GM15510 (cell line): ENCODE data around the gene CIRBP.

Source experiments
- POLR2A ChIP-seq: IDR thresholded peaks from 3 replicates; pipeline ENCODE4 v1.6.1; 2011; ENCODE audit warnings: borderline replicate concordance; ENCODE audit not compliant: insufficient read length; ENCODE audit errors: extremely low read depth

The CIRBP gene

GRCh38 chr19:1245494-1246264 is 23.5 kb upstream of the CIRBP start:
- no peak for TF ChIP-seq POLR2A

GRCh38 chr19:1247748-1248138 is 21.4 kb upstream of the CIRBP start:
- no peak for TF ChIP-seq POLR2A

DNA sequence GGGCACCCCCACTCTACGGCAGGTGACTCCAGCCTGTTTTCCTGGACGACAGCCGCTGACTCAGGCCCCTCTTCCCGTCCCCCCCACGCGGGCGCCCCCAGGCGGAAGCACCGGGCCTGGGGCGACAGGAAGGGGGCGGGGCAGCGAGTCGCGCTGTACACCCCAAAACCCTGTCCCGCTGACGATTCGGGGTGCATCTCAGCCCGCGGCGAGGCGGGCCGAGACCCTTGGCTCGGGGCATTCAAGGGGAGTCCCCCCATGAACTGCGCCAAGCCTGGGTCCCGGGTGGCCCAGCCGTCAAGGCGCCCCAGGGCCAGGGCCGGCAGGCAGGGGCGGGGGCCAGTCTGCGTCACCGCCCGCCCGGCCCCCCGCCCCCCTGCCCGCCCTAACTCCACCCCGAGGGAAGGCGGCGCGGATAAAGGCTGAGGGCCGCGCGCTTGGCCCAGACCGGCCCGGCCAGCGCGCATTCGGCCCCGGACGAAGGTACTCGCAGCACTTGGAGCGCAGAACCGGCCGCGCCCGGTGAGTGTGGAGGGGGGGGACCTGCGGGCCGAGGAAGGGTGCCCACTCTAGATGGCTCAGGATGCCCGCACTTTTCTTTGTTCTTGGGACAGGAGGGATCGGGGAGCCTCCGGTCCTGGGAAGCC is 20.9 kb upstream of the CIRBP start, which contains the start of gene MIDN:
TSS of gene MIDN (plus strand) at position 445 of the 647 bp plus-strand sequence. CDS start 1,714 bp downstream, outside the sequence.
- TF ChIP-seq POLR2A: peak; percentile 96

DNA sequence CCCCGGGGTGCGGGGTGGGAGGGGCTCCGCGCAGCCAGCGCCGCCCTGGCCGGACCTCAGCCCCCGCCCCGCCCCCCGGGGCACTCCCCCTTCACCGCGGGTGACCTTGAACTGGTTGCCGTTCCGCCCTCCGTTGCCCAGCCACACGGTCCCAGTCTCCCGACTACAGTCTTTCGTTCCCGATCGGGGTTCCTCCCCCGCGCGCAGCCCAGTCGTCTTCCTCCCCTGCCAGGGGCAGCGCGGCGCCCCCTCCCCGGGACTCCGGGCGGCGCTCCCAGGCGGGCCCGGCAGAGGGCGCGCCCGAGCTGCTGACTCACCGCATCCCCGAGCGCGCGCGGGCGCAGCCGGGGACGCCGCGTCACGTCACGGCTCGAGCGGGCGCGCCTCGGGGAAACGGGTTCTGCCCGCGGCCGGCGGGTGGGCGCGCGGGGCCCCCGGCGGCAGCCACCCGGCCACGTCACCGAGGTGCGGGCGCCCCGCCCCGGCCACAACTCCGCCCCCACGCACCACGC is 20.3 kb upstream of the CIRBP start:
- TF ChIP-seq POLR2A: no peak

DNA sequence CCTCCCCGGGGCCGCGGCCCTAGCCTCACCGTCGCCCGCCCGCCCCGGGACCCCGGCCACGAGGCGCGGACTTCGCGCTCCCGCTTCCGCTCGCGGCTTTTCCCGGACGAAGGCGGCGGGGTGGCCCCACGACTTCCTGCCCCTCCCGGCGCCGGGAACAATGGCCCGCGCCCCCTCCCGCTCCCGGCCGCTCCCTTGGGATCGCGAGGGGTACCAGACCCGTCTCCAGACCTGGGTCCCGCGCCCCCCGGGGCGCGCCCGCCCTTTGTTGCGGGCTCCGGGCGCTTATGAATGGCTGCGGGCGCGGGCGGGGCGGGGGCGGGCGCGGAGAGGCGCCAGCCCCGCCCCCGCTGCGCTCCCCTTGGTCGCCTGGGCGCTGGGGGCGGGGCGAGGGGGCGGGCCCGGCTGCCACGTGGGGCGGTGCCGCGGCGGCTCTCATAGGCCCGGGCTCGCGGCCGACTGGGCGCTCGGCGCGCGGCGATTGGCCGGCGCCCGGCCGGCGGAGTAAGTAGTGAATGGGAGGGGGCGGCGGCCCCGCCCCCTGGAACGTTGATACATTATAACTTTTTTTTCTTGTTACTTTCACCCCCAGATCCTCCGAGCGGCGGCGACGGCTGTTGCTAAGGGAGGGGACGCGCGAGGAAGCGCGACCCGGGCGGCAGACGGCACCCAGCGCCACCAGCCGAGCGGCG is 19.7 kb upstream of the CIRBP start:
- peak; percentile 79 for TF ChIP-seq POLR2A

- no peak for TF ChIP-seq POLR2A
Measured at GRCh38 chr19:1249990-1250436, 19.1 kb upstream of the CIRBP start.

DNA sequence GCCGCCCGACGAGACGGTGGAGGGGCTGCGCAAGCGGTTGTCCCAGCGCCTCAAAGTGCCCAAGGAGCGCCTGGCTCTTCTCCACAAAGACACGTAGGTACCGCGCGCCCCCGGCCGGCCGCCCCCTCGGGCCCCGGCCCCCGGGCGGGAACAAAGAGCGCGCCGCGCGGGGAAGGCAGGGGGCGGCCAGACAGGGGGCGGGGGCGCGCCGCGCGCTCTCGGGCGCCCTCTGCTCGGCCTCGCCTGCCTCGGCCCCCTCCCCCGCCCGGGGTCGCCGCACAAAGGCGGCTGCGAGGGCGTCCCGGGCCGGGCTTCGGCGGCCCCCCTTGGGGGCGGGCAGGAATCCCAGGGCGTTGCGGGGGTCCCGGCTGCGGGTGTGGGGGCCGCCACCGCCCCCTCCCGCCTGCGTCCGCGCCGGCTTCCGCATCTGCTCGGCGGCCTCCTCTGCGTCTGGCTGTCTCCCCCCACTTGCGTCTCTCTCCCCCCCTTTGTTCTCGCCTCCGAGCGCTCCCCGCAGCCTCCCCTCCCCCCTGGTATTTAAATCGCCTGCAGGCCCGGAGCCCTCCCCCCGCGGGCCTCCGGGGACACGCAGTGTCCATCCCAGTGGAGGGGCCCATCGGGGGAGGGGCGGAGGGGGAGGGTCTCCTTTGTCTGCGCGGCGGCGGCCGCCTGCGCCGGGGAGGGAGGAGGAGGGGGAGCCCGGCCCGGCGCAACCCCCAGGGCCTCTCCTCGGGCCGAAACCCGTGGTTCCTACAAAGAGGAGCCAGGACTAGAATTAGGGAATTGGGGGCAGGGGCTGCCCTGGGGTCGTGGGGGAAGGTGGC is 18.5 kb upstream of the CIRBP start:
- TF ChIP-seq POLR2A: peak; percentile 26

GRCh38 chr19:1251330-1252220 is 17.6 kb upstream of the CIRBP start:
- TF ChIP-seq POLR2A: peak; percentile 41

DNA sequence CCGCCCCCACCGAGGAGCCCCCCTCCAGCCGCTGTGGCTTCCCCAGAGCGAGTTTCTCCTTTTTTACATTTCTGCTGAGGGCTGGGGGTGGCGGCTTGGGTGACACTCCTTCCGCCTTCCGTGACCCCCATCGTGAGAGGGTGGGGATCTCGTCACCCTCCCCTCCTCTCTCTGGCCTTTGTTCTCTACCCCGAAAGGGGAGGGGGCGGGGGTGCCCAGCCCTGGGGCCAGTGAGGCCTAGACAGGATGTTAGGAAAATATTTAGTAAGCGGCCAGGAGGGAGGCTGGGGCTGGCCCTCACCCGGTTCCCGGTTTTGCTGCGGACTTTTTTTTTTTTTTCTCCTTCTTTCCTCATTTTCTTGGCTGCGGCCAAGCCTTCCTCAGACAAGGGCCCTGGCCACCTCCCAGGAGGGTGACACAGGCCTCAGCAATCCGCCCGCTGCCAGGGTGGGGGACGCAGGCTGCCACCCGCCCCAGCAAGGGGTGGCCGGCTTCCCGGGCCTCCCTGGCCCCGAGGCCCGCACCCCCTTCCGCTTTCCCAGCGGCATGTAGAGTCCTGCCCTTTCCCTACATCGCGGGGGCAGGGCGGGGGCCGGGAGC is 16.8 kb upstream of the CIRBP start:
- TF ChIP-seq POLR2A: no peak

DNA sequence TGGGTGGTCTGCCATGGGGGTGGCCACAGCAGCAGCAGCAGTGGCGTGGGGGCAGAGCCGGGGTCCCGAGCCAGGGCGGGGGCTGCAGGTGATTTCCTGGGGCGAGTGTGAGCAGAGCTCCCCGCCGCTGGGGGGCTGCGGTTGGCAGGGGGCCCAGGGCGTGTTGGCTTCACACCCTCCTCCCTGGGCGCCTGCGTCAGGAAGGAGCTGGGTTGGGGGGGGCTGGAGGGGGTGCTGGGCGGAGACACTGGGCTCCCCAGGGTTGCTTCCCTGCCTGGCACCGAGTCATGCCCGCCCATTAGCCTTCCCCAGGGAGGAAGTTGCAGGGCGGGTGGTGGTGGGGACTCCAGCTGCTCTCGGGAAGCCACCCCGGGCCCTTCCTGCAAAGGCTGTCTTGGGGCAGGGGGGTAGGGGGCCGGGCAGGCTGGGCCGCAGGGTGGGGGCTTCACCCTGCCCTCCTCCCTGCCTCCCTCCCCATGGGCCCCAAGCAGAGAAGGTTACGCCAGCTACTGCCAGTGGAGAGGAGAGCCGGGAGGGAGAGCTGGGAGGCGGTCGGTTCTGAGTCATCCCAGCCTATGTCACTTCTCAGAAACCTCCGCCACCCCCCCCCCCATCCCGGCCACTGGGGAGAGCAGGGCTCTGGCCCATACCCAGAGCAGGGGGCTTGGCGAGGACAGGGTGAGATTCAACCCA is 16.2 kb upstream of the CIRBP start:
- TF ChIP-seq POLR2A: no peak

- peak; percentile 2 for TF ChIP-seq POLR2A
Measured at GRCh38 chr19:1253514-1254080, 15.5 kb upstream of the CIRBP start.

DNA sequence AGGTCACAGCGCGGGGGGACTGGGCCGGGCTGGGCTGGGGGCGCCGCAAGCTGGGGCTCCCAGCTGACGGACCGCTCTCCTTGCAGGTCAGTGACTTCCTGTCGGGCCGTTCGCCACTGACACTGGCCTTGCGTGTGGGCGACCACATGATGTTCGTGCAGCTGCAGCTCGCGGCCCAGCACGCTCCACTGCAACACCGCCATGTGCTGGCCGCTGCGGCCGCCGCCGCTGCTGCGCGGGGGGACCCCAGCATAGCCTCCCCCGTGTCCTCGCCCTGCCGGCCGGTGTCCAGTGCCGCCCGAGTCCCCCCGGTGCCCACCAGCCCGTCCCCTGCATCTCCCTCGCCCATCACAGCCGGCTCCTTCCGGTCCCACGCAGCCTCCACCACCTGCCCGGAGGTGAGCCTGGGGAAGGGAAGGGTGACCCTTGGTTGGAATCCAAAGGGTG is 15.0 kb upstream of the CIRBP start:
- peak; percentile 1 for TF ChIP-seq POLR2A

DNA sequence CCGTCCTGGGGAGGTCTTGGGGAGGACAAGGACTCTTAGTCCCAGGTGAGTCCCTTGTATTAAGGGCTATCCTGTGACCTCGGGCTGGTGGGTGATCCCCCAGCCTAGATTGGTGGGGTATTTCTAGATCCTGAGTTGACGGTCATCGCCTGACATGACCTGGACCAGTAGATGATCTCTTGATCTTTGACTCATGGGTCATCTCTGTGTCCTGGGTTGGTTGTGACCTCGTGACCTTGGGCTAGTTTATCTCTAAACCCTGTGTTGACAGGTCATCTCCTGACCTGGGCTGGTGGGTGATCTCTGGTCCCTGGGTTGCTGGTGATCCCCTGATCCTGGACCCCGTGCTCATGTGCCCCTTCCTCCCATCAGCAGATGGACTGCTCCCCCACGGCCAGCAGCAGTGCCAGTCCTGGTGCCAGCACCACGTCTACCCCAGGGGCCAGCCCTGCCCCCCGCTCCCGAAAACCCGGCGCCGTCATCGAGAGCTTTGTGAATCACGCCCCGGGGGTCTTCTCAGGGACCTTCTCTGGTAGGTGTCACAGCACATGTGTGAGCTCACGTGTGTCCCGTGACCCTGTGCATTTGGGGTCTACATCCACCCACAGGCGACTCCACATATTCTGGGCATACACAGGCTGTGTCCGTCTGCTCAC is 14.5 kb upstream of the CIRBP start:
- peak; percentile 10 for TF ChIP-seq POLR2A
